Panc1 (cell line): ENCODE results near the gene MYBPC3. TPM values are rescaled to one million over a fixed set of nuclear protein-coding genes. Genes with fewer than 3 reads are reported as not detected.

Experiments used
- ATAC-seq: fragments of 200-7000 bp; cut with Tn5 transposase; 2 replicates; pipeline ENCODE4 v1.9.1; 2020; ENCODE audit warnings: mild to moderate bottlenecking, moderate library complexity
- BruUV-seq: library from RNA; stranded (reverse); fragments of 400-500 nt; replicated peaks from 2 replicates; lab custom pipeline; 2021; lab: Mats Ljungman, UMichigan
- CTCF ChIA-PET: fragments of 300-600 bp; sonication (Branson Sonifier 250); formaldehyde crosslinking; loops from one replicate; lab custom pipeline; 2022; ENCODE audit warnings: antibody characterized with exemption; lab: Charles Lee
- POLR2A ChIA-PET: fragments of 300-600 bp; sonication (Branson Sonifier 250); formaldehyde crosslinking; loops from one replicate; lab custom pipeline; 2022; ENCODE audit warnings: antibody characterized with exemption; lab: Charles Lee
- DNase-seq: peaks from one replicate; pipeline ENCODE4 v3.0.0-alpha.2; 2010; ENCODE audit warnings: low read depth, low spot score
- H3K27ac ChIP-seq: 2 replicates; pipeline ENCODE4 v1.5.1; 2011; ENCODE audit warnings: mild to moderate bottlenecking, low read length, inconsistent platforms
- H3K27me3 ChIP-seq: fragments of 200-500 bp; sonication (Bioruptor generic); 2 replicates; pipeline ENCODE4 v1.6.0; 2014; ENCODE audit warnings: low read length, inconsistent platforms; ENCODE audit not compliant: control insufficient read depth, insufficient read depth
- H3K36me3 ChIP-seq: fragments of 200-500 bp; sonication (Bioruptor generic); 2 replicates; pipeline ENCODE4 v1.5.1; 2014; ENCODE audit warnings: inconsistent platforms, mild to moderate bottlenecking, low read length, moderate library complexity; ENCODE audit not compliant: control insufficient read depth, insufficient read depth
- H3K4me1 ChIP-seq: 2 replicates; pipeline ENCODE4 v1.5.1; 2011; ENCODE audit warnings: inconsistent platforms, mild to moderate bottlenecking, low read length, moderate library complexity; ENCODE audit not compliant: control insufficient read depth, insufficient read depth
- H3K4me3 ChIP-seq, 2 experiments: 2 replicates each; pipeline ENCODE4 v1.5.1; 2011 to 2012; ENCODE audit warnings: low read depth in 2 of 2, low read length in 2 of 2, mild to moderate bottlenecking in 2 of 2, inconsistent platforms in 1 of 2, moderate library complexity in 1 of 2
- H3K9me3 ChIP-seq: fragments of 200-500 bp; sonication (Bioruptor generic); 2 replicates; pipeline ENCODE4 v1.5.1; 2014; ENCODE audit warnings: low read depth, mild to moderate bottlenecking, inconsistent platforms, low read length, moderate library complexity; ENCODE audit not compliant: control insufficient read depth, insufficient read depth
- POLR2AphosphoS5 ChIP-seq: IDR thresholded peaks from 2 replicates; pipeline ENCODE4 v1.6.1; 2012; ENCODE audit warnings: mild to moderate bottlenecking, low read depth, low read length, moderate library complexity
- REST ChIP-seq, 2 experiments: IDR thresholded peaks; 2 replicates each; pipeline ENCODE4 v1.6.1; 2011 to 2012; ENCODE audit warnings: low read depth in 2 of 2, control low read depth in 1 of 2, low read length in 1 of 2, mild to moderate bottlenecking in 1 of 2, moderate library complexity in 1 of 2; ENCODE audit not compliant: insufficient read depth in 1 of 2
- SIN3A ChIP-seq: IDR thresholded peaks from 2 replicates; pipeline ENCODE4 v1.6.1; 2012; ENCODE audit warnings: low read depth, mild to moderate bottlenecking, low read length, moderate library complexity, borderline replicate concordance; ENCODE audit not compliant: insufficient read depth
- TCF7L2 ChIP-seq: IDR thresholded peaks from 2 replicates; pipeline ENCODE4 v1.6.1; 2011; ENCODE audit warnings: mild to moderate bottlenecking, low read depth, low read length, inconsistent platforms
- in situ Hi-C: cut with HindIII; loops from 2 replicates; pipeline ENCODE4 v1.10.0; 2016; ENCODE audit warnings: low sequenced_read_pairs, low pct_unique_long_range_greater_than_20kb
- intact Hi-C: fragments of 100-400 bp; cut with micrococcal nuclease; formaldehyde crosslinking; loops from one replicate; pipeline ENCODE4 v1.10.0; 2022; ENCODE audit not compliant: unreplicated experiment
- total RNA-seq: library from RNA; stranded (reverse); gene quantifications from one replicate; pipeline ENCODE4 v1.2.1, GENCODE V29; 2021; ENCODE audit not compliant: unreplicated experiment
- TF ChIP-seq, protein P1 (sequence below): fragments of 450-650 bp; IDR thresholded peaks from 2 replicates; pipeline ENCODE4 v1.5.1; 2017; ENCODE audit warnings: mild to moderate bottlenecking

Gene MYBPC3
- total RNA-seq, 1 experiment from 2014 or later = not detected

- no peak for DNase-seq
- intact Hi-C loops (no loop called here), in situ Hi-C loops (no loop called here)
- BruUV-seq = no TSS peak
- no peaks in the 10 kb centered on the region; the same call in 1 of the 2 replicates for H3K4me1 ChIP-seq
- no peak for TF ChIP-seq POLR2AphosphoS5
- TF ChIP-seq, protein P1, sequence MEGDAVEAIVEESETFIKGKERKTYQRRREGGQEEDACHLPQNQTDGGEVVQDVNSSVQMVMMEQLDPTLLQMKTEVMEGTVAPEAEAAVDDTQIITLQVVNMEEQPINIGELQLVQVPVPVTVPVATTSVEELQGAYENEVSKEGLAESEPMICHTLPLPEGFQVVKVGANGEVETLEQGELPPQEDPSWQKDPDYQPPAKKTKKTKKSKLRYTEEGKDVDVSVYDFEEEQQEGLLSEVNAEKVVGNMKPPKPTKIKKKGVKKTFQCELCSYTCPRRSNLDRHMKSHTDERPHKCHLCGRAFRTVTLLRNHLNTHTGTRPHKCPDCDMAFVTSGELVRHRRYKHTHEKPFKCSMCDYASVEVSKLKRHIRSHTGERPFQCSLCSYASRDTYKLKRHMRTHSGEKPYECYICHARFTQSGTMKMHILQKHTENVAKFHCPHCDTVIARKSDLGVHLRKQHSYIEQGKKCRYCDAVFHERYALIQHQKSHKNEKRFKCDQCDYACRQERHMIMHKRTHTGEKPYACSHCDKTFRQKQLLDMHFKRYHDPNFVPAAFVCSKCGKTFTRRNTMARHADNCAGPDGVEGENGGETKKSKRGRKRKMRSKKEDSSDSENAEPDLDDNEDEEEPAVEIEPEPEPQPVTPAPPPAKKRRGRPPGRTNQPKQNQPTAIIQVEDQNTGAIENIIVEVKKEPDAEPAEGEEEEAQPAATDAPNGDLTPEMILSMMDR = no peak
- TF ChIP-seq TCF7L2 = no peak
- no peak for TF ChIP-seq SIN3A
- no peak for TF ChIP-seq REST (IDR thresholded peaks at IDR 0.05; ENCODE audit: insufficient read depth in 1 of 2, low read depth in 2 of 2, low read length in 1 of 2)
- no peak overlapping the region for H3K27ac ChIP-seq
- no peaks in the 10 kb centered on the region for H3K27me3 ChIP-seq
- H3K36me3 ChIP-seq = no peaks in the 10 kb centered on the region
- ChIA-PET CTCF (no interaction called here), POLR2A (no interaction called here)
- H3K9me3 ChIP-seq = no peaks in the 10 kb centered on the region
- H3K4me3 ChIP-seq = no peak overlapping the region
- peak; percentile 29; the same call in 1 of the 2 replicates for ATAC-seq
These were observed 23.6 kb upstream of the MYBPC3 start for GRCh38 chr11:47376107-47376524.

DNA sequence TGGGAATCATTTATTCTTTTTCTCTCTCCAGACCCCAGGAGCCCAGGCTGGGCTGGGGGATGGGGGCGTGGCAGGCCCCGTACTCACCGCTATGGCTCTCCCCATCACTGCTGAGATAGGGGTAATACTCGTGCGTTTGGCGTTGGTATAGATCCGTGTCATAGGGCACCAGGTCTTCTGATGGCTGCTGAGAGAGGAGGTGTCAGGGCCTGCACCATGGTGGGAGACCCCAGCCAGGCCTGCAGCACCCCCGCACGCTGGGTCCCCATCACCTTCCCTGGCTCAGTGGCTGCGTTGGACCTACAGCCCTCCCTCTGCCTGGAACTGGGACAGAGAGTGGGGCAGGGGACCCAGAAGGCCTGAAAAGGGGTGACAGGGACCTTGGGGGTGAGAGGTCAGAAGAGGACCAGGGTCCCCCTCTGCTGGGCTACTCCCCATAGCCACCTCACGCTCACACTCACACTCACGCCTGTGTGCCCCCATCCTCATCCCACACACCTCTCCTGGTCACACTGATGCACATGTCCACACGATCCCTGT, 23.1 kb upstream of the MYBPC3 start:
- in situ Hi-C loops (no loop called here), intact Hi-C loops (no loop called here)
- TF ChIP-seq POLR2AphosphoS5 (no peak), TCF7L2 (no peak), REST (IDR thresholded peaks at IDR 0.05; ENCODE audit: insufficient read depth in 1 of 2, low read depth in 2 of 2, low read length in 1 of 2) (no peak), SIN3A (no peak)
- TF ChIP-seq, protein P1 = no peak
- Histone ChIP-seq H3K36me3 (no peaks in the 10 kb centered on the region), H3K27me3 (no peaks in the 10 kb centered on the region), H3K4me1 (no peaks in the 10 kb centered on the region; the same call in 1 of the 2 replicates), H3K27ac (no peak overlapping the region), H3K4me3 (no peak overlapping the region), H3K9me3 (no peaks in the 10 kb centered on the region)
- no peak for ATAC-seq
- POLR2A ChIA-PET = no interaction called here
- no peak for DNase-seq
- no TSS peak for BruUV-seq
- CTCF ChIA-PET = no interaction called here
